H1 (cell line): Measurements from ENCODE around the gene ADCY9. TPM values are rescaled to one million over a fixed set of nuclear protein-coding genes. Genes with fewer than 3 reads are reported as not detected.
"Not testable (repeated sequence)": the region's sequence is repeated elsewhere in the genome, so short reads cannot be mapped to it uniquely, and the experiment has no call there.

Experiments
- CTCF ChIA-PET: fragments of 300-600 bp; sonication (Branson Sonifier 250); formaldehyde crosslinking; loops from one replicate; lab custom pipeline; 2021; ENCODE audit not compliant: partially characterized antibody; lab: Charles Lee
- POLR2A ChIA-PET: fragments of 300-600 bp; sonication (Branson Sonifier 250); formaldehyde crosslinking; loops from one replicate; lab custom pipeline; 2021; ENCODE audit warnings: inconsistent platforms; ENCODE audit not compliant: partially characterized antibody; lab: Charles Lee
- DNase-seq, 2 experiments: peaks; one replicate each; pipeline versions ENCODE4 v3.0.0 to v3.0.0-alpha.2; 2010 to 2022; ENCODE audit warnings: low spot score in 2 of 2, low read depth in 1 of 2, mixed read lengths in 1 of 2
- FAIRE-seq: peaks from 2 replicates; lab custom pipeline; 2011; peaks lifted over from hg19 to GRCh38; lab: Jason Lieb, UNC
- H2AFZ ChIP-seq: 2 replicates; pipeline ENCODE4 v1.8.1; 2012; ENCODE audit warnings: low read length, inconsistent platforms
- H2AK5ac ChIP-seq: 2 replicates; pipeline ENCODE4 v1.6.1; 2013; ENCODE audit warnings: low read depth, low read length
- H2BK120ac ChIP-seq: replicated peaks from 2 replicates; pipeline ENCODE3; 2013; ENCODE audit warnings: low read depth, low read length, inconsistent platforms
- H2BK12ac ChIP-seq: 2 replicates; pipeline ENCODE4 v1.6.1; 2013; ENCODE audit warnings: low read depth, low read length
- H2BK15ac ChIP-seq: 2 replicates; pipeline ENCODE4 v1.6.1; 2013; ENCODE audit warnings: low read length
- H2BK20ac ChIP-seq: 2 replicates; pipeline ENCODE4 v1.6.1; 2013; ENCODE audit warnings: low read length
- H2BK5ac ChIP-seq: 2 replicates; pipeline ENCODE4 v1.6.1; 2013; ENCODE audit warnings: low read depth, low read length
- H3K14ac ChIP-seq: 2 replicates; pipeline ENCODE4 v1.6.1; 2013; ENCODE audit warnings: inconsistent platforms; ENCODE audit not compliant: insufficient read length
- H3K18ac ChIP-seq: 2 replicates; pipeline ENCODE4 v1.6.1; 2013; ENCODE audit warnings: low read length; ENCODE audit errors: extremely low read depth
- H3K23ac ChIP-seq: 2 replicates; pipeline ENCODE4 v1.6.1; 2013; ENCODE audit warnings: inconsistent platforms; ENCODE audit not compliant: insufficient read length
- H3K23me2 ChIP-seq: 2 replicates; pipeline ENCODE4 v1.6.1; 2013; ENCODE audit warnings: low read depth, low read length
- H3K27ac ChIP-seq: 2 replicates; pipeline ENCODE4 v1.6.1; 2011; ENCODE audit warnings: low read depth, low read length, inconsistent platforms
- H3K27me3 ChIP-seq, 4 experiments: replicated peaks in 1 of 4; 1 replicate in 1 of 4; 2 replicates in 3 of 4; pipeline versions ENCODE4 v1.6.1 to v1.8.1; 2011 to 2013; ENCODE audit warnings: low read length in 3 of 4, mild to moderate bottlenecking in 3 of 4, inconsistent platforms in 2 of 4, mixed read lengths in 2 of 4, moderate library complexity in 1 of 4; ENCODE audit not compliant: control insufficient read depth in 3 of 4, insufficient read depth in 3 of 4; ENCODE audit errors: extremely low read depth in 1 of 4
- H3K36me3 ChIP-seq, 4 experiments: 2 replicates each; pipeline versions ENCODE4 v1.6.1 to v1.8.1; 2011 to 2013; ENCODE audit warnings: mild to moderate bottlenecking in 4 of 4, low read length in 3 of 4, moderate library complexity in 2 of 4, control low read depth in 1 of 4, inconsistent platforms in 1 of 4; ENCODE audit not compliant: insufficient read depth in 4 of 4, control insufficient read depth in 2 of 4
- H3K4ac ChIP-seq: replicated peaks from 2 replicates; pipeline ENCODE3; 2013; ENCODE audit warnings: low read length, low read depth, mixed read lengths, inconsistent platforms; ENCODE audit not compliant: insufficient read length
- H3K4me1 ChIP-seq, 4 experiments: replicated peaks in 1 of 4; 1 replicate in 1 of 4; 2 replicates in 3 of 4; pipeline versions ENCODE4 v1.6.1 to v1.8.1; 2011 to 2013; ENCODE audit warnings: low read length in 3 of 4, inconsistent platforms in 2 of 4, mixed read lengths in 1 of 4; ENCODE audit not compliant: insufficient read depth in 4 of 4, control insufficient read depth in 3 of 4
- H3K4me2 ChIP-seq, 2 experiments: 2 replicates each; pipeline versions ENCODE4 v1.6.1 to v1.8.1; 2011 to 2013; ENCODE audit warnings: low read depth in 2 of 2, low read length in 2 of 2, control low read depth in 1 of 2, inconsistent platforms in 1 of 2, mild to moderate bottlenecking in 1 of 2; ENCODE audit not compliant: insufficient read depth in 1 of 2
- H3K4me3 ChIP-seq, 4 experiments: fragments of 200-600, 300-600 bp in 1 of 4; sonication (generic), shearing (Covaris generic), sonication (Bioruptor Twin) in 1 of 4; 2 replicates each; pipeline versions ENCODE4 v1.5.1 to v1.8.1; 2011 to 2016; ENCODE audit warnings: low read length in 4 of 4, low read depth in 3 of 4, control low read depth in 2 of 4, inconsistent platforms in 2 of 4, mild to moderate bottlenecking in 2 of 4, mixed read lengths in 1 of 4, moderate library complexity in 1 of 4; ENCODE audit not compliant: insufficient read depth in 2 of 4; ENCODE audit errors: extremely low read depth in 1 of 4
- H3K56ac ChIP-seq: replicated peaks from 2 replicates; pipeline ENCODE3; 2013; ENCODE audit warnings: low read depth, mild to moderate bottlenecking, mixed read lengths, low read length, inconsistent platforms; ENCODE audit not compliant: insufficient read length
- H3K79me1 ChIP-seq: 2 replicates; pipeline ENCODE4 v1.6.1; 2013; ENCODE audit warnings: low read depth, low read length, control low read depth
- H3K79me2 ChIP-seq, 2 experiments: 2 replicates each; pipeline versions ENCODE4 v1.6.1 to v1.8.1; 2012 to 2013; ENCODE audit warnings: low read length in 2 of 2, mild to moderate bottlenecking in 2 of 2, inconsistent platforms in 1 of 2; ENCODE audit not compliant: insufficient read depth in 2 of 2, control insufficient read depth in 1 of 2
- H3K9ac ChIP-seq, 4 experiments: replicated peaks in 1 of 4; 1 replicate in 1 of 4; 2 replicates in 3 of 4; pipeline versions ENCODE4 v1.6.1 to v1.8.1; 2011 to 2013; ENCODE audit warnings: low read depth in 3 of 4, low read length in 3 of 4, control low read depth in 2 of 4, mild to moderate bottlenecking in 2 of 4, moderate library complexity in 2 of 4, inconsistent platforms in 1 of 4; ENCODE audit errors: extremely low read depth in 1 of 4
- H3K9me3 ChIP-seq, 2 experiments: 2 replicates each; pipeline versions ENCODE4 v1.6.1 to v1.8.1; 2012 to 2013; ENCODE audit warnings: mild to moderate bottlenecking in 2 of 2, moderate library complexity in 2 of 2, control low read depth in 1 of 2, inconsistent platforms in 1 of 2, low read depth in 1 of 2, low read length in 1 of 2, mixed read lengths in 1 of 2; ENCODE audit not compliant: insufficient read depth in 2 of 2
- H4K20me1 ChIP-seq, 2 experiments: replicated peaks in 1 of 2; 2 replicates each; pipeline versions ENCODE3 to v1.8.1; 2011 to 2013; ENCODE audit warnings: inconsistent platforms in 2 of 2, low read length in 2 of 2, mild to moderate bottlenecking in 1 of 2; ENCODE audit not compliant: insufficient read depth in 2 of 2, control insufficient read depth in 1 of 2
- H4K5ac ChIP-seq: 2 replicates; pipeline ENCODE4 v1.6.1; 2013; ENCODE audit warnings: low read length, low read depth, mixed read lengths, inconsistent platforms; ENCODE audit not compliant: insufficient read length
- H4K8ac ChIP-seq: 2 replicates; pipeline ENCODE4 v1.8.0; 2013; ENCODE audit warnings: mild to moderate bottlenecking, moderate library complexity, low read length, inconsistent platforms; ENCODE audit not compliant: insufficient read depth; ENCODE audit errors: extremely low read depth
- H4K91ac ChIP-seq: replicated peaks from 2 replicates; pipeline ENCODE3; 2013; ENCODE audit warnings: low read length, mixed read lengths, inconsistent platforms; ENCODE audit not compliant: insufficient read length
- WGBS, 2 experiments: shearing (Covaris generic) in 1 of 2; methylation state at CpG; one replicate each; pipeline versions ENCODE4 v1.1.6 to v1.1.7; 2013 to 2015; ENCODE audit warnings: low lambda C conversion rate in 2 of 2, mixed read lengths in 2 of 2, inconsistent platforms in 1 of 2, low coverage in 1 of 2, missing lambda C conversion rate in 1 of 2; ENCODE audit not compliant: insufficient replicate concordance in 2 of 2, insufficient coverage in 1 of 2, insufficient read length in 1 of 2; ENCODE audit errors: extremely low coverage in 1 of 2, missing lambda C conversion rate in 1 of 2; 5-methylcytosine and 5-hydroxymethylcytosine counted together
- polyA plus RNA-seq, 7 experiments: library from polyadenylated mRNA; depleted of rRNA in 3 of 7; stranded (reverse) in 5 of 7; unstranded in 2 of 7; fragments of >200 nt in 5 of 7; fragments of 200-250 nt in 2 of 7; gene quantifications; 1 replicate in 5 of 7; 2 replicates in 1 of 7; 4 replicates in 1 of 7; pipeline versions ENCODE4 v1.2.1 to v1.2.3, GENCODE V29; 2011 to 2013; ENCODE audit warnings: missing spikeins in 2 of 7, mixed read lengths in 2 of 7
- total RNA-seq: library from RNA; stranded (reverse); fragmentation: NEBNext Ultra II Directional; extraction: Animal tissue kit (Norgen Biotek cat#: 25700); gene quantifications from 2 replicates; pipeline ENCODE4 v1.2.1, GENCODE V29; 2021
- TF ChIP-seq, protein P1 (sequence below): IDR thresholded peaks from 2 replicates; pipeline ENCODE4 v1.6.1; 2012; ENCODE audit warnings: inconsistent platforms

The ADCY9 gene
- total and polyA plus RNA-seq, 2 of the 8 experiments (the other 6 are each of a cell fraction or from before 2014, with no cell fraction given): 5.4 to 13.1 TPM

DNA sequence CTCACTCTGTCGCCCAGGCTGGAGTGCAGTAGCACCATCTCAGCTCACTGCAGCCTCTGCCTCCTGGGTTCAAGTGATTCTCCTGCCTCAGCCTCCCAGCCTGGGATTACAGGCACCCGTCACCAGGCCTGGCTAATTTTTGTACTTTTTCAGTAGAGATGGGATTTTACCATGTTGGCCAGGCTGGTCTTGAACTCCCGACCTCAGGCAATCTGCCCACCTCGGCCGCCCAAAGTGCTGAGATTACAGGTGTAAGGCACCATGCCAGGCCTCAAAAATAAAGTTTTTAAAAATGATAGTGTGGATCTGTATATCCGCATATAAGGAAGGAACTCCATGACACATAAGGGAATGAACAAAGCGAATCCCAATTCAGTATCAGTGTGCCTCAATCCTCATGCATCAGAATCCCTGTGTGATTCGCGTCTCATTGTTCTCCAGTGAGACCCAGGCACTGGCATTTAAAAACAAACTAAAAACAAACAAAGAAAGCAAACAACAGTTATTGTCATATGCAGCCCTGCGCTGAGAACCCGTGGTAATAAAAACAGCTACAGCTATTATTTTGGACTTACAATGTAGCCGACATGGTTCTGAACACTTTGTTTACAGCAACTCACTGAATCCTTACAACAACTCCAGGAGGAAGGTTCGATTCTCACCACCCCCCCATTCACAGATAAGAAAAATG, 181.6 kb downstream of the ADCY9 start (continued):
- TF ChIP-seq, protein P1, sequence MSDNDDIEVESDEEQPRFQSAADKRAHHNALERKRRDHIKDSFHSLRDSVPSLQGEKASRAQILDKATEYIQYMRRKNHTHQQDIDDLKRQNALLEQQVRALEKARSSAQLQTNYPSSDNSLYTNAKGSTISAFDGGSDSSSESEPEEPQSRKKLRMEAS: no peak

DNA sequence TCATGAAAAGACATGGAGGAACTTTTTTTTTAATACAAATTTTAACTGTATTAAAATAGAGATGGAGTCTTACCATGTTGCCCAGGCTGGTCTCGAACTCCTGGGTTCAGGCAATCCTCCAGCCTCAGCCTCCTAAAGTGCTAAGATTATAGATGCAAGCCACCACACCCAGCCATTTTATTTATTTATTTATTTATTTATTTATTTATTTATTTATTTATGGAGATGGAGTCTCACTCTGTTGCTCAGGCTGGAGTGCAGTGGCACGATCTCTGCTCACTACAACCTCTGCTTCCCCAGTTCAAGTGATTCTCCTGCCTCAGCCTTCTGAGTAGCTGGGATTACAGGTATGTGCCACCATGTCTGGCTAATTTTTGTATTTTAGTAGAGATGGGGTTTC, 189.1 kb downstream of the ADCY9 start:
- H3K27ac ChIP-seq, H3K79me1 ChIP-seq, H2AFZ ChIP-seq, DNase-seq, H3K4ac ChIP-seq, H3K4me3 ChIP-seq, H2BK12ac ChIP-seq, H3K14ac ChIP-seq, H4K91ac ChIP-seq, H4K5ac ChIP-seq, H3K56ac ChIP-seq, H4K8ac ChIP-seq, H3K4me2 ChIP-seq, H3K27me3 ChIP-seq, H3K79me2 ChIP-seq, H2AK5ac ChIP-seq, H2BK120ac ChIP-seq, H4K20me1 ChIP-seq, H3K9ac ChIP-seq, H3K9me3 ChIP-seq, POLR2A ChIA-PET, H3K23me2 ChIP-seq, H2BK20ac ChIP-seq, H3K36me3 ChIP-seq, FAIRE-seq, H3K4me1 ChIP-seq, H3K18ac ChIP-seq, H2BK15ac ChIP-seq, H2BK5ac ChIP-seq, H3K23ac ChIP-seq: not testable (repeated sequence)
- CTCF ChIA-PET: interaction anchor here (2.9 kb wide), 1 partner anchor 11 kb away, joined by 13 read pairs; no protein-coding TSS in a partner anchor
- 100% methylated on average over 2 of the region's 2 CpGs; no CpG with 5 or more reads in 1 of the 2 experiments for WGBS, 2 experiments
